GM23338 (cell line): ENCODE measurements around the gene ANKRD45. TPM values are rescaled to one million over a fixed set of nuclear protein-coding genes. Genes with fewer than 3 reads are reported as not detected.

Experiments
- ATAC-seq: fragments of 200-7000 bp; cut with Tn5 transposase; 3 replicates; pipeline ENCODE4 v1.9.1; 2020
- DNase-seq: peaks from one replicate; pipeline ENCODE4 v3.0.0-alpha.2; 2015; ENCODE audit warnings: low spot score
- H2AFZ ChIP-seq: fragments of 200-600 bp; sonication (generic); 2 replicates; pipeline ENCODE4 v1.8.0; 2016; ENCODE audit warnings: antibody characterized with exemption, mild to moderate bottlenecking, moderate library complexity
- H3F3A ChIP-seq: fragments of 200-600 bp; sonication (generic); replicated peaks from 2 replicates; pipeline ENCODE4 v1.8.0; 2017; ENCODE audit warnings: antibody characterized with exemption, mixed run types, low read depth
- H3K27ac ChIP-seq: fragments of 200-600 bp; sonication (generic); 2 replicates; pipeline ENCODE4 v1.6.1; 2016; ENCODE audit warnings: low read depth
- H3K27me3 ChIP-seq: fragments of 200-600 bp; sonication (generic); 2 replicates; pipeline ENCODE4 v1.8.0; 2016; ENCODE audit warnings: mild to moderate bottlenecking, mixed run types, moderate library complexity; ENCODE audit not compliant: insufficient read depth
- H3K36me3 ChIP-seq: fragments of 200-600 bp; sonication (generic); 2 replicates; pipeline ENCODE4 v1.8.0; 2016; ENCODE audit warnings: mild to moderate bottlenecking; ENCODE audit not compliant: insufficient read depth
- H3K4me1 ChIP-seq: fragments of 200-600 bp; sonication (generic); 2 replicates; pipeline ENCODE4 v1.8.0; 2016; ENCODE audit warnings: mild to moderate bottlenecking, moderate library complexity; ENCODE audit not compliant: insufficient read depth
- H3K4me2 ChIP-seq: fragments of 200-600 bp; sonication (generic); 2 replicates; pipeline ENCODE4 v1.7.1; 2017; ENCODE audit warnings: mixed run types
- H3K4me3 ChIP-seq: fragments of 200-600 bp; sonication (generic); 2 replicates; pipeline ENCODE4 v1.6.1; 2016; ENCODE audit warnings: mixed run types
- H3K79me2 ChIP-seq: fragments of 200-600 bp; sonication (generic); replicated peaks from 2 replicates; pipeline ENCODE4 v1.8.0; 2017; ENCODE audit warnings: mild to moderate bottlenecking; ENCODE audit not compliant: insufficient read depth
- H3K9me2 ChIP-seq: fragments of 200-600 bp; sonication (generic); 2 replicates; pipeline ENCODE4 v1.8.0; 2017; ENCODE audit not compliant: insufficient read depth
- H4K20me1 ChIP-seq: fragments of 200-600 bp; sonication (generic); replicated peaks from 2 replicates; pipeline ENCODE4 v1.8.0; 2017; ENCODE audit warnings: mild to moderate bottlenecking; ENCODE audit not compliant: insufficient read depth
- H3K27ac Mint-ChIP-seq: 2 replicates; pipeline ENCODE4 v1.8.0; 2020; ENCODE audit warnings: inconsistent platforms, mild to moderate bottlenecking, moderate library complexity, mixed read lengths
- H3K27me3 Mint-ChIP-seq: 3 replicates; pipeline ENCODE4 v1.8.0; 2022; ENCODE audit warnings: low read depth, mild to moderate bottlenecking, moderate library complexity, mixed read lengths, inconsistent platforms; ENCODE audit not compliant: insufficient read depth, poor library complexity
- H3K36me3 Mint-ChIP-seq: 3 replicates; pipeline ENCODE4 v1.8.0; 2021; ENCODE audit warnings: low read depth, mild to moderate bottlenecking, inconsistent platforms, moderate library complexity, mixed read lengths
- H3K4me1 Mint-ChIP-seq: 3 replicates; pipeline ENCODE4 v1.8.0; 2020; ENCODE audit warnings: mild to moderate bottlenecking, inconsistent platforms, mixed read lengths
- H3K4me3 Mint-ChIP-seq: 3 replicates; pipeline ENCODE4 v1.8.0; 2021; ENCODE audit warnings: moderate library complexity, mild to moderate bottlenecking, inconsistent platforms, mixed read lengths
- H3K9me3 Mint-ChIP-seq: 3 replicates; pipeline ENCODE4 v1.8.0; 2020; ENCODE audit warnings: moderate library complexity, mild to moderate bottlenecking, inconsistent platforms, mixed read lengths
- CREB1 ChIP-seq: fragments of 250-450 bp; sonication (Bioruptor Pico); IDR thresholded peaks from 2 replicates; pipeline ENCODE4 v1.5.0; 2020; ENCODE audit warnings: low read depth, mild to moderate bottlenecking, moderate library complexity
- CTCF ChIP-seq, 2 experiments: fragments of 200-600 bp in 1 of 2; sonication (generic) in 1 of 2; conservative IDR thresholded peaks; 2 replicates each; pipeline versions ENCODE4 v1.5.1 to v1.6.1; 2016 to 2017; ENCODE audit warnings: antibody characterized with exemption in 2 of 2, low read depth in 2 of 2, mild to moderate bottlenecking in 2 of 2, moderate library complexity in 1 of 2
- ETS1 ChIP-seq: IDR thresholded peaks from 2 replicates; pipeline ENCODE4 v1.6.1; 2016; ENCODE audit warnings: antibody characterized with exemption
- EZH2 ChIP-seq: fragments of 200-600 bp; sonication (generic); IDR thresholded peaks from one replicate; pipeline ENCODE4 v1.8.0; 2017; ENCODE audit warnings: antibody characterized with exemption, mild to moderate bottlenecking, low read depth; ENCODE audit not compliant: unreplicated experiment
- EZH2phosphoT487 ChIP-seq: fragments of 200-600 bp; sonication (generic); IDR thresholded peaks from one replicate; pipeline ENCODE4 v1.8.1; 2018; ENCODE audit warnings: antibody characterized with exemption; ENCODE audit not compliant: unreplicated experiment
- JUNB ChIP-seq: IDR thresholded peaks from one replicate; pipeline ENCODE4 v1.6.1; 2016; ENCODE audit warnings: antibody characterized with exemption; ENCODE audit not compliant: unreplicated experiment
- NANOG ChIP-seq: IDR thresholded peaks from 2 replicates; pipeline ENCODE4 v1.6.1; 2016; ENCODE audit warnings: antibody characterized with exemption, borderline replicate concordance
- POLR2AphosphoS5 ChIP-seq: IDR thresholded peaks from 2 replicates; pipeline ENCODE4 v1.6.1; 2016; ENCODE audit warnings: antibody characterized with exemption, low read depth
- REST ChIP-seq: IDR thresholded peaks from one replicate; pipeline ENCODE4 v1.6.1; 2018; ENCODE audit warnings: antibody characterized with exemption; ENCODE audit not compliant: unreplicated experiment
- STAT1 ChIP-seq: IDR thresholded peaks from one replicate; pipeline ENCODE4 v1.6.1; 2016; ENCODE audit warnings: antibody characterized with exemption; ENCODE audit not compliant: unreplicated experiment
- ZNF114 ChIP-seq: fragments of 250-450 bp; sonication (Bioruptor Pico); IDR thresholded peaks from 2 replicates; pipeline ENCODE4 v1.5.0; 2020; ENCODE audit warnings: mild to moderate bottlenecking, moderate library complexity
- ZNF331 ChIP-seq: fragments of 250-450 bp; sonication (Bioruptor Pico); IDR thresholded peaks from 2 replicates; pipeline ENCODE4 v1.5.0; 2020; ENCODE audit warnings: low read depth, mild to moderate bottlenecking, moderate library complexity
- ZNF462 ChIP-seq: fragments of 250-450 bp; sonication (Bioruptor Pico); IDR thresholded peaks from 2 replicates; pipeline ENCODE4 v1.5.0; 2020; ENCODE audit warnings: mild to moderate bottlenecking, moderate library complexity
- polyA plus RNA-seq: library from polyadenylated mRNA; unstranded; fragments of >200 nt; fragmentation: Nextera tagmentation; extraction: Ambion mirVana; gene quantifications from 2 replicates; pipeline ENCODE4 v1.2.1, GENCODE V29; 2016
- total RNA-seq: library from RNA; depleted of rRNA; stranded (reverse); fragments of >200 nt; shearing (Covaris generic); gene quantifications from 2 replicates; pipeline ENCODE4 v1.2.3, GENCODE V29; 2014

Gene ANKRD45
- total and polyA plus RNA-seq, 2 experiments from 2014 or later = 1.5 to 2.3 TPM

- Mint-ChIP-seq H3K36me3 (no peaks in the 10 kb centered on the region; the same call in 2 of the 3 replicates), H3K9me3 (no peaks in the 10 kb centered on the region; the same call in 2 of the 3 replicates), H3K4me3 (peak overlapping the region; percentile 96), H3K27ac (no peak overlapping the region), H3K4me1 (peaks cover 11% of the 10 kb centered on the region; the same call in 2 of the 3 replicates), H3K27me3 (peaks cover 4% of the 10 kb centered on the region)
- no peak overlapping the region; the same call in 1 of the 2 replicates for H3K27ac ChIP-seq
- peaks cover 22% of the 10 kb centered on the region; the same call in 1 of the 2 replicates for H3K27me3 ChIP-seq
- no peaks in the 10 kb centered on the region for H3K36me3 ChIP-seq
- H4K20me1 ChIP-seq = no peaks in the 10 kb centered on the region
- TF ChIP-seq EZH2phosphoT487 (no peak), CTCF (conservative IDR thresholded peaks at IDR 0.05; ENCODE audit: low read depth in 2 of 2) (no peak), EZH2 (no peak), ZNF331 (no peak), NANOG (no peak), ZNF462 (no peak), REST (no peak), JUNB (no peak), POLR2AphosphoS5 (no peak), STAT1 (no peak), ZNF114 (no peak), CREB1 (no peak), ETS1 (no peak)
- no peak for ATAC-seq
- peak overlapping the region; percentile 98 for H2AFZ ChIP-seq
- peaks cover 27% of the 10 kb centered on the region for H3K79me2 ChIP-seq
- H3K4me3 ChIP-seq = peak overlapping the region; percentile 90
- peaks cover 9% of the 10 kb centered on the region for H3K4me1 ChIP-seq
- H3K9me2 ChIP-seq = peaks cover 11% of the 10 kb centered on the region
- no peak for DNase-seq
- peaks cover 5% of the 10 kb centered on the region for H3F3A ChIP-seq
- H3K4me2 ChIP-seq = peak overlapping the region; percentile 95
Observed at GRCh38 chr1:173715538-173715844, 45.8 kb upstream of the ANKRD45 start.
